H1 (cell line): ENCODE results near the gene PAXX. TPM values are rescaled to one million over a fixed set of nuclear protein-coding genes. Genes with fewer than 3 reads are reported as not detected.

ENCODE experiments used
- CEBPB ChIP-seq: IDR thresholded peaks from 2 replicates; pipeline ENCODE4 v1.6.1; 2012; ENCODE audit warnings: low read depth, low read length
- CREB1 ChIP-seq: IDR thresholded peaks from 2 replicates; pipeline ENCODE4 v1.6.1; 2012; ENCODE audit warnings: inconsistent platforms
- KDM4A ChIP-seq: IDR thresholded peaks from one replicate; pipeline ENCODE4 v1.7.1; 2012; ENCODE audit warnings: low read depth, mild to moderate bottlenecking, moderate library complexity, low read length, inconsistent platforms; ENCODE audit not compliant: severe bottlenecking
- MAFK ChIP-seq: IDR thresholded peaks from 2 replicates; pipeline ENCODE4 v1.6.1; 2012; ENCODE audit warnings: low read depth, mild to moderate bottlenecking, improper control_type of control experiment, low read length
- SP4 ChIP-seq: IDR thresholded peaks from 2 replicates; pipeline ENCODE4 v1.6.1; 2012; ENCODE audit warnings: low read length, inconsistent platforms
- polyA plus RNA-seq, 7 experiments: library from polyadenylated mRNA; depleted of rRNA in 3 of 7; stranded (reverse) in 5 of 7; unstranded in 2 of 7; fragments of >200 nt in 5 of 7; fragments of 200-250 nt in 2 of 7; gene quantifications; 1 replicate in 5 of 7; 2 replicates in 1 of 7; 4 replicates in 1 of 7; pipeline versions ENCODE4 v1.2.1 to v1.2.3, GENCODE V29; 2011 to 2013; ENCODE audit warnings: missing spikeins in 2 of 7, mixed read lengths in 2 of 7
- total RNA-seq: library from RNA; stranded (reverse); fragmentation: NEBNext Ultra II Directional; extraction: Animal tissue kit (Norgen Biotek cat#: 25700); gene quantifications from 2 replicates; pipeline ENCODE4 v1.2.1, GENCODE V29; 2021
- TF ChIP-seq, protein P1 (sequence below): IDR thresholded peaks from 2 replicates; pipeline ENCODE4 v1.6.1; 2012; ENCODE audit warnings: inconsistent platforms
- TF ChIP-seq, protein P2 (sequence below), 3 experiments: IDR thresholded peaks; 1 replicate in 2 of 3; 2 replicates in 1 of 3; pipeline versions ENCODE4 v1.5.1 to v1.6.1; 2011; ENCODE audit warnings: low read length in 3 of 3, mild to moderate bottlenecking in 3 of 3, inconsistent platforms in 2 of 3, low read depth in 1 of 3, moderate library complexity in 1 of 3; ENCODE audit not compliant: insufficient read depth in 1 of 3; ENCODE audit errors: control extremely low read depth in 1 of 3

The PAXX gene
- total and polyA plus RNA-seq, 2 of the 8 experiments (the other 6 are each of a cell fraction or from before 2014, with no cell fraction given): 43.4 to 45.9 TPM

DNA sequence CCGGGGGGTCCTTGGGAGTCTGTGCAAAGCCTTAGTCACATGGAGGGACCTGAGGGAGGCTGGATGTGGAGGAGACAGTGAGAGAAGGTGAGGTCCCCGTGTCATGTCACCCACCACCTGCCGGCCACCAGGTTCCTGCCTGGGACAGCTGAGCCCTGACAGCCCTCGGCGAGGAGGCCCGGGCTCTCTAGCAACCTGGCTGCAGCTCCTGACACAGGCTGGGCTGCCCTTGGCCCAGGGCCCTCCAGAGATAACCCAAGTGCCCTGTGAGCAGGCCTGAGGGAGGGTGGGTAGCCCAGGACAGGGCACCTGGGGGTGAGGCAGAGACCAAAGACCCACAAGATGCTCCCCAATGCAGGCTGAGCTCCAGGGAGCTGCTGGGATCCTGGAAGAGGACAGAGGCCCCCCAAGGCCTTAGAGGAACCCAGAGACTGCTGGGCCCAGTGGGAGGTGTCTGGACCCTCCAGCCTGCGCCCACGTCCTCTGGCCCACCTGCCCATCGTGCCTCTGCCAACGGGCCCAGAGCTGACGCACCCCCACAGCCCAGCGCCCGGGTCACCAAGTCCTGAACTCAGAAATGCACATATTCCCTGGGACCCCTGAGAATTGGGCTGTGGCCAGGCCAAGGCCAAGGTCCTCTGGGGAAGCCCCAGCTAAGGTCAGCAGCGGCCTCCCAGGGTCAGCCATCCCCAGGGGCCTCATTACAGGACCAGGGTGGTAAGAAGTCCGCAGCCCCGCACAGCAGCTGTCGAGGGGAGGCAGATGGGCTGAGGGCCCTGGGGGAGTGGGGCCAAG lies 23.7 kb upstream of the PAXX start (continued):
- TF ChIP-seq, protein P1, sequence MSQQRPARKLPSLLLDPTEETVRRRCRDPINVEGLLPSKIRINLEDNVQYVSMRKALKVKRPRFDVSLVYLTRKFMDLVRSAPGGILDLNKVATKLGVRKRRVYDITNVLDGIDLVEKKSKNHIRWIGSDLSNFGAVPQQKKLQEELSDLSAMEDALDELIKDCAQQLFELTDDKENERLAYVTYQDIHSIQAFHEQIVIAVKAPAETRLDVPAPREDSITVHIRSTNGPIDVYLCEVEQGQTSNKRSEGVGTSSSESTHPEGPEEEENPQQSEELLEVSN: no peak
- TF ChIP-seq SP4 (no peak), MAFK (no peak), CEBPB (no peak), KDM4A (no peak), CREB1 (no peak)
- TF ChIP-seq, protein P2, sequence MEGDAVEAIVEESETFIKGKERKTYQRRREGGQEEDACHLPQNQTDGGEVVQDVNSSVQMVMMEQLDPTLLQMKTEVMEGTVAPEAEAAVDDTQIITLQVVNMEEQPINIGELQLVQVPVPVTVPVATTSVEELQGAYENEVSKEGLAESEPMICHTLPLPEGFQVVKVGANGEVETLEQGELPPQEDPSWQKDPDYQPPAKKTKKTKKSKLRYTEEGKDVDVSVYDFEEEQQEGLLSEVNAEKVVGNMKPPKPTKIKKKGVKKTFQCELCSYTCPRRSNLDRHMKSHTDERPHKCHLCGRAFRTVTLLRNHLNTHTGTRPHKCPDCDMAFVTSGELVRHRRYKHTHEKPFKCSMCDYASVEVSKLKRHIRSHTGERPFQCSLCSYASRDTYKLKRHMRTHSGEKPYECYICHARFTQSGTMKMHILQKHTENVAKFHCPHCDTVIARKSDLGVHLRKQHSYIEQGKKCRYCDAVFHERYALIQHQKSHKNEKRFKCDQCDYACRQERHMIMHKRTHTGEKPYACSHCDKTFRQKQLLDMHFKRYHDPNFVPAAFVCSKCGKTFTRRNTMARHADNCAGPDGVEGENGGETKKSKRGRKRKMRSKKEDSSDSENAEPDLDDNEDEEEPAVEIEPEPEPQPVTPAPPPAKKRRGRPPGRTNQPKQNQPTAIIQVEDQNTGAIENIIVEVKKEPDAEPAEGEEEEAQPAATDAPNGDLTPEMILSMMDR (IDR thresholded peaks at IDR 0.05; ENCODE audit: control extremely low read depth in 1 of 3, insufficient read depth in 1 of 3, low read depth in 1 of 3, low read length in 3 of 3): no peak
